Non-pigmented ciliary epithelial cell (primary cell): ENCODE data around the gene TPCN1.

Experiments used
- DNase-seq: peaks from one replicate; pipeline ENCODE4 v3.0.0-alpha.2; 2010; ENCODE audit warnings: low read depth

Gene TPCN1

GRCh38 chr12:113340061-113340460, 118.8 kb downstream of the TPCN1 start:
- no peak for DNase-seq

GRCh38 chr12:113341535-113341934, 120.3 kb downstream of the TPCN1 start:
- DNase-seq = no peak

GRCh38 chr12:113345318-113345717, 124.1 kb downstream of the TPCN1 start:
- DNase-seq = no peak

- DNase-seq = no peak
These were observed 125.1 kb downstream of the TPCN1 start for GRCh38 chr12:113346353-113346752.

- no peak for DNase-seq
These were observed 125.8 kb downstream of the TPCN1 start for GRCh38 chr12:113347107-113347506.

GRCh38 chr12:113347892-113348291, 126.6 kb downstream of the TPCN1 start:
- no peak for DNase-seq
